Upper lobe of right lung (tissue), 1 donor: ENCODE measurements around the gene BTN2A1. TPM values are rescaled to one million over a fixed set of nuclear protein-coding genes. Genes with fewer than 3 reads are reported as not detected.

Experiments used
- ATAC-seq: fragments of 200-7000 bp; cut with Tn5 transposase; one replicate; pipeline ENCODE4 v1.9.1; 2020; ENCODE audit warnings: mild to moderate bottlenecking, moderate library complexity
- DNase-seq: peaks from one replicate; pipeline ENCODE4 v3.0.0-alpha.2; 2020
- H3K27ac ChIP-seq: fragments of 200-600 bp; one replicate; pipeline ENCODE4 v1.8.0; 2022
- H3K27me3 ChIP-seq: fragments of 200-600 bp; one replicate; pipeline ENCODE4 v1.8.0; 2022; ENCODE audit warnings: mild to moderate bottlenecking
- H3K36me3 ChIP-seq: fragments of 200-600 bp; one replicate; pipeline ENCODE4 v1.8.0; 2022
- H3K4me1 ChIP-seq: fragments of 200-600 bp; one replicate; pipeline ENCODE4 v1.8.0; 2022
- H3K4me3 ChIP-seq: fragments of 200-600 bp; one replicate; pipeline ENCODE4 v1.8.0; 2022; ENCODE audit warnings: mild to moderate bottlenecking
- H3K9me3 ChIP-seq: fragments of 200-600 bp; one replicate; pipeline ENCODE4 v1.8.0; 2022
- CTCF ChIP-seq: fragments of 200-600 bp; IDR thresholded peaks from one replicate; pipeline ENCODE4 v1.8.0; 2022; ENCODE audit warnings: antibody characterized with exemption
- intact Hi-C: fragments of 100-400 bp; cut with DNase I; formaldehyde crosslinking; loops from one replicate; pipeline ENCODE4 v1.11.0; 2022
- total RNA-seq: library from RNA; stranded (reverse); fragmentation: NEBNext Ultra II Directional; extraction: Animal tissue kit (Norgen Biotek cat#: 25700); gene quantifications from one replicate; pipeline ENCODE4 v1.2.1, GENCODE V29; 2021
- donor health status: DM: no; HTN: yes; CAD: no; lungs with severe emphysema.

Gene BTN2A1
- total RNA-seq, 1 donor from 2014 or later, result 26.3 TPM

GRCh38 chr6:26493258-26493657 is 35.5 kb downstream of the BTN2A1 start:
- no peaks in the 10 kb centered on the region for H3K9me3 ChIP-seq
- no peak for TF ChIP-seq CTCF
- H3K4me1 ChIP-seq, result no peaks in the 10 kb centered on the region
- intact Hi-C loops, result no loop called here
- ATAC-seq (peak; percentile 44), DNase-seq (no peak)
- no peaks in the 10 kb centered on the region for H3K27me3 ChIP-seq
- H3K4me3 ChIP-seq, result no peak overlapping the region
- H3K27ac ChIP-seq, result no peak overlapping the region
- H3K36me3 ChIP-seq, result no peaks in the 10 kb centered on the region

- Histone ChIP-seq H3K27ac (no peak overlapping the region), H3K9me3 (no peaks in the 10 kb centered on the region), H3K27me3 (no peaks in the 10 kb centered on the region), H3K36me3 (no peaks in the 10 kb centered on the region), H3K4me3 (no peak overlapping the region), H3K4me1 (no peaks in the 10 kb centered on the region)
- intact Hi-C loops, result no loop called here
- TF ChIP-seq CTCF, result no peak
- no peak for DNase-seq
- no peak for ATAC-seq
Measured at GRCh38 chr6:26494117-26494516, 36.4 kb downstream of the BTN2A1 start.

GRCh38 chr6:26495281-26495680 is 37.5 kb downstream of the BTN2A1 start:
- TF ChIP-seq CTCF, result no peak
- DNase-seq (no peak), ATAC-seq (no peak)
- no peaks in the 10 kb centered on the region for H3K27me3 ChIP-seq
- no peaks in the 10 kb centered on the region for H3K36me3 ChIP-seq
- H3K4me1 ChIP-seq, result no peaks in the 10 kb centered on the region
- intact Hi-C loops, result no loop called here
- H3K4me3 ChIP-seq, result no peak overlapping the region
- H3K9me3 ChIP-seq, result no peaks in the 10 kb centered on the region
- H3K27ac ChIP-seq, result no peak overlapping the region

- Histone ChIP-seq H3K36me3 (no peaks in the 10 kb centered on the region), H3K4me1 (peaks cover 9% of the 10 kb centered on the region), H3K27me3 (peaks cover 19% of the 10 kb centered on the region), H3K4me3 (no peak overlapping the region), H3K9me3 (no peaks in the 10 kb centered on the region), H3K27ac (no peak overlapping the region)
- ATAC-seq (no peak), DNase-seq (no peak)
- no peak for TF ChIP-seq CTCF
- intact Hi-C loops, result no loop called here
Measured at GRCh38 chr6:26497610-26498009, 39.9 kb downstream of the BTN2A1 start.

GRCh38 chr6:26500102-26500501 is 42.3 kb downstream of the BTN2A1 start, which contains the start of gene BTN1A1:
BTN1A1 (plus strand) TSS chr6:26500303; CDS start chr6:26501287, 984 bp downstream.
- intact Hi-C loops, result no loop called here
- no peaks in the 10 kb centered on the region for H3K36me3 ChIP-seq
- no peak within 1 kb of the TSS for H3K4me3 ChIP-seq
- no peak for TF ChIP-seq CTCF
- H3K27ac ChIP-seq, result no peak within 1 kb of the TSS
- no peaks in the 10 kb centered on the region for H3K9me3 ChIP-seq
- peaks cover 23% of the 10 kb centered on the region for H3K27me3 ChIP-seq
- no peak for ATAC-seq
- peaks cover 9% of the 10 kb centered on the region for H3K4me1 ChIP-seq
- no peak for DNase-seq

GRCh38 chr6:26501482-26501986 is 43.8 kb downstream of the BTN2A1 start:
- no peaks in the 10 kb centered on the region for H3K36me3 ChIP-seq
- TF ChIP-seq CTCF, result no peak
- DNase-seq, result peak; percentile 73
- peaks cover 23% of the 10 kb centered on the region for H3K27me3 ChIP-seq
- peak; percentile 78 for ATAC-seq
- intact Hi-C loops, result no loop called here
- peak overlapping the region; percentile 33 for H3K4me3 ChIP-seq
- peaks cover 9% of the 10 kb centered on the region for H3K4me1 ChIP-seq
- H3K27ac ChIP-seq, result no peak overlapping the region
- H3K9me3 ChIP-seq, result no peaks in the 10 kb centered on the region
